ENCODE data around the gene TNFSF9.
"Not testable (repeated sequence)": the region's sequence is repeated elsewhere in the genome, so short reads cannot be mapped to it uniquely, and the experiment has no call there.

Gene TNFSF9

DNA sequence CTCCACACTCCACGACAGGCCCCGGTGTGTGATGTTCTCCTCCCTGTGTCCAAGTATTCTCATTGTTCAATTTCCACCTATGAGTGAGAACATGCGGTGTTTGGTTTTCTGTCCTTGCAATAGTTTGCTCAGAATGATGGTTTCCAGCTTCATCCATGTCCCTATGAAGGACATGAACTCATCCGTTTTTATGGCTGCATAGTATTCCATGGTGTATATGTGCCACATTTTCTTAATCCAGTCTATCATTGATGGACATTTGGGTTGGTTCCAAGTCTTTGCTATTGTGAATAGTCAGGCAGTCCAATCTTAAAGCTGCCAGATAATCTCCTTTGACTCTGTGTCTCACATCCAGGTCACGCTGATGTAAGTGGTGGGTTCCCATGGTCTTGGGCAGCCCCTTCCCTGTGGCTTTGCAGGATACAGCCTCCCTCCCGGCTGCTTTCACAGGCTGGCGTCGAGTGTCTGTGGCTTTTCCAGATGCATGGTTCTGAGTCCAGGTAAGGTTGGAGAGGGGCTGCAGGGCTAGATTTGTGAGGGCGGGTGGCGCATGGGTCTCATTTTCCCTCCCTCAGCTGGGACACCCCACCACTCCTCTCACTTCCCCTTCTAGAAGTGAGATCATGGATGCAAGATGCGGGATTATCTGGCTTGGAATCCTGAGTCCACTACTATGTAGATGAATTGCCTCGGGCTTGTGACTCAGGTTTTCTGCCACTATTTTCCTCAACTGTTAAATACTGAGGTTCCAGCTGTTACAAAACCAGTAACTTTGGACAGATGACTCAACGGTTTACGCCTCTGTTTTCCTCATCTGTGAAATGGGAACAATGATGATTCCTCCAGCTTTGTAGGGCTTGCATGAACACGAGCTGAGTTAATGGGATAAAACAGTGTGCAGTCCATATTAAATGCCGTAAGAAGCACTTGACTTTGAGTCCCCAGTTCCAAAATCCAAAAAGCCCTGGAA, 52.0 kb downstream of the TNFSF9 start:
- H3K4me3 ChIP-seq (ENCODE audit: low read depth, low read length); H3K9me3 ChIP-seq (ENCODE audit: control insufficient read depth, insufficient read depth, low read depth, low read length); H3K4me1 ChIP-seq (ENCODE audit: control insufficient read depth, insufficient read depth, low read length); CTCF ChIA-PET; H3K36me3 ChIP-seq (ENCODE audit: control insufficient read depth in 2 of 2, insufficient read depth in 1 of 2, low read length in 2 of 2); H3K27ac ChIP-seq (ENCODE audit: extremely low read depth, low read depth, low read length): not testable (repeated sequence)
- peak; percentile 80 for TF ChIP-seq ZNF146 (tag by site-specific recombination; IDR thresholded peaks at IDR 0.05)
- POLR2A ChIA-PET: interaction anchor here (0.7 kb wide), 1 partner anchor 13 kb away, joined by 3 read pairs; no protein-coding TSS in a partner anchor
